Measurements from ENCODE around the gene SCAANT1.

The SCAANT1 gene

DNA sequence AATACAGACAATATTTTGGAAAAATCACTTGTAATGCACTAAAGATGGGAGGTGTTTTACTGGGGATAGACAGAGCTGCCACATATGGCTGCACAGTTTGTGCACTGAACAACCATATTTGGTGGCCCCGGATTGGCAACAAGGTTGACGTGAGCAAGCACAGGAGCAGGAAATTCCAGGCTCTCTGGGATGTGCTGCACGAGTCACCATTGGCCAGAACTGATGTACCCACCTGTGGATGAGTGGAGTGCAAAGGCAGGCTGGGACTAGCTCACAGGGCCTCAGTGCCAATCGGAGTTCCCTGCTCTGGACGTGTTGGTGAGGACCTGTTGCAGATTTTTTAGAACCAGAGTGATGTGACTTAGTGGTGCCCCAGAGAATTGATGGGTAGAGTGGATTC, 42.0 kb upstream of the SCAANT1 start:
- peaks cover 29% of the 10 kb centered on the region for H3K4me1 ChIP-seq (ENCODE audit: control insufficient read depth, low read length)
- no peaks in the 10 kb centered on the region for H3K27me3 ChIP-seq (ENCODE audit: control insufficient read depth, low read length)
- no peaks in the 10 kb centered on the region for H3K9me3 ChIP-seq (ENCODE audit: control insufficient read depth, insufficient read depth, low read length)
- no peak overlapping the region for H3K27ac ChIP-seq (ENCODE audit: low read depth, low read length)
- no peaks in the 10 kb centered on the region for H3K9me2 ChIP-seq (replicated peaks; ENCODE audit: control insufficient read depth, low read length)
- TF ChIP-seq, protein P1, sequence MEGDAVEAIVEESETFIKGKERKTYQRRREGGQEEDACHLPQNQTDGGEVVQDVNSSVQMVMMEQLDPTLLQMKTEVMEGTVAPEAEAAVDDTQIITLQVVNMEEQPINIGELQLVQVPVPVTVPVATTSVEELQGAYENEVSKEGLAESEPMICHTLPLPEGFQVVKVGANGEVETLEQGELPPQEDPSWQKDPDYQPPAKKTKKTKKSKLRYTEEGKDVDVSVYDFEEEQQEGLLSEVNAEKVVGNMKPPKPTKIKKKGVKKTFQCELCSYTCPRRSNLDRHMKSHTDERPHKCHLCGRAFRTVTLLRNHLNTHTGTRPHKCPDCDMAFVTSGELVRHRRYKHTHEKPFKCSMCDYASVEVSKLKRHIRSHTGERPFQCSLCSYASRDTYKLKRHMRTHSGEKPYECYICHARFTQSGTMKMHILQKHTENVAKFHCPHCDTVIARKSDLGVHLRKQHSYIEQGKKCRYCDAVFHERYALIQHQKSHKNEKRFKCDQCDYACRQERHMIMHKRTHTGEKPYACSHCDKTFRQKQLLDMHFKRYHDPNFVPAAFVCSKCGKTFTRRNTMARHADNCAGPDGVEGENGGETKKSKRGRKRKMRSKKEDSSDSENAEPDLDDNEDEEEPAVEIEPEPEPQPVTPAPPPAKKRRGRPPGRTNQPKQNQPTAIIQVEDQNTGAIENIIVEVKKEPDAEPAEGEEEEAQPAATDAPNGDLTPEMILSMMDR (IDR thresholded peaks at IDR 0.05; ENCODE audit: low read depth, low read length, poor library complexity, severe bottlenecking), result no peak
- TF ChIP-seq EZH2phosphoT487 (IDR thresholded peaks at IDR 0.05; ENCODE audit: borderline replicate concordance, low read length), result no peak
- H3K4me3 ChIP-seq (ENCODE audit: low read length), result no peak overlapping the region
- no peak overlapping the region for H3K4me2 ChIP-seq (ENCODE audit: low read length)
- H4K20me1 ChIP-seq (ENCODE audit: control insufficient read depth, insufficient read depth, low read depth, low read length), result no peaks in the 10 kb centered on the region
- peaks cover 36% of the 10 kb centered on the region for H3K36me3 ChIP-seq (ENCODE audit: control insufficient read depth, low read length)
- 0 out of 2 replicates have a peak, but pooled peaks cover 4% of the 10 kb centered on the region for H3F3A ChIP-seq (ENCODE audit: control insufficient read depth, insufficient read depth)
- peaks cover 25% of the 10 kb centered on the region for H3K79me2 ChIP-seq (ENCODE audit: control insufficient read depth, low read length)

DNA sequence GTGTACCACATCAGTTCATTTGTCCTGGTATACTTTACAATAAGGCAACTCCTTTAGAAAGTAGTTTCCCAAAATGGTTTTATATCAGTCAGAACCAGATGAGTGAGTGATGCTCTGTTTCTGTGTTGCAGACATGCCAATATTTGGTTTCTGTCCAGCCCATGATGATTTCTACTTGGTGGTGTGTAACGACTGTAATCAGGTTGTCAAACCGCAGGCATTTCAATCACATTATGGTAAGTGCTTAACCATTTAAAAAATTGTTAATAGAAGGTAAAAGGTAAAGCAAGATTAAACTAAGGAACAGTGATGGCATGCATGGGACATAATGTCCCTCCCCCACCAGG, 40.0 kb upstream of the SCAANT1 start:
- no peaks in the 10 kb centered on the region for H3K9me3 ChIP-seq (ENCODE audit: control insufficient read depth, insufficient read depth, low read length)
- TF ChIP-seq EZH2phosphoT487 (IDR thresholded peaks at IDR 0.05; ENCODE audit: borderline replicate concordance, low read length), result no peak
- TF ChIP-seq, protein P1 (IDR thresholded peaks at IDR 0.05; ENCODE audit: low read depth, low read length, poor library complexity, severe bottlenecking), result no peak
- no peaks in the 10 kb centered on the region for H3K9me2 ChIP-seq (replicated peaks; ENCODE audit: control insufficient read depth, low read length)
- no peaks in the 10 kb centered on the region for H3F3A ChIP-seq (ENCODE audit: control insufficient read depth, insufficient read depth)
- no peaks in the 10 kb centered on the region for H4K20me1 ChIP-seq (ENCODE audit: control insufficient read depth, insufficient read depth, low read depth, low read length)
- H3K4me3 ChIP-seq (ENCODE audit: low read length), result no peak overlapping the region
- peaks cover 17% of the 10 kb centered on the region for H3K79me2 ChIP-seq (ENCODE audit: control insufficient read depth, low read length)
- H3K4me1 ChIP-seq (ENCODE audit: control insufficient read depth, low read length), result peaks cover 9% of the 10 kb centered on the region
- H3K27ac ChIP-seq (ENCODE audit: low read depth, low read length), result no peak overlapping the region
- peaks cover 36% of the 10 kb centered on the region for H3K36me3 ChIP-seq (ENCODE audit: control insufficient read depth, low read length)
- H3K27me3 ChIP-seq (ENCODE audit: control insufficient read depth, low read length), result no peaks in the 10 kb centered on the region
- no peak overlapping the region for H3K4me2 ChIP-seq (ENCODE audit: low read length)

DNA sequence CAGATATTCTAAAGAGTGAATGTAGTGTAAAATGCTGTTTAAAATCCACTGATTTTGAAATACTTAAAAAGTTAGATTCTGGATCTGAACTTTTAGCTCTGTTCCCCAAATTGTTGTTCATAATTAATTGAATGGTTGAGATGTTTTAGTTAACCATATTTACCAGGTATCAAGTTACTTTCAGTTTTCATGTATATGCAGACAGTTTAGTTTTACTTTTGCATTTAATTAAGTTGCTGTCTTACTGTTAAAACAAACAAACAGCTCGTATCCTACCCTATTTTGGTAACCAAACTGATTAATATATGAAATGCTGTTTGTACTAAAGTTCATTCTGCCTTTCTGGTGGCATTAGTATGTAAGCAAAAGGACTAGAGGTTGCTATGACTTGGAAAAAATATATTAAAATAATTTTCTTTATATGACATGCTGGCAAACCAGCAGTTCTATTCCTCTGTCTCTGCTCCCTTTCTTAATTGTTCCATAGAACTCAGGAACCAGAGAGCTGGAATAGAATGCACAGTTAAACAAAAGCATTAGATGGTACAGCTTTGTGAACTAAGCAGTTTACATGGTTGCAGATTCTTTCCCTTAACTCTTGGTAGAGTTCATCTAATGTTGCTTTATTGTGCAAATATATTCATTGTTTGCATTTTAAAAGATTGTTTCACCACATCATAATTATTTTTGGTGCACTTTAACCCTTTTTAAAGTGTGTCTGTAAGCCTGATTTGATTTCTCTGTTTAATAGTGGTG, 39.5 kb upstream of the SCAANT1 start:
- peaks cover 36% of the 10 kb centered on the region for H3K36me3 ChIP-seq (ENCODE audit: control insufficient read depth, low read length)

More for the DNA sequence above, 39.5 kb upstream of the SCAANT1 start:
- Histone ChIP-seq H3K9me2 (replicated peaks; ENCODE audit: control insufficient read depth, low read length) (no peaks in the 10 kb centered on the region), H3K27ac (ENCODE audit: low read depth, low read length) (no peak overlapping the region), H3F3A (ENCODE audit: control insufficient read depth, insufficient read depth) (no peaks in the 10 kb centered on the region), H3K27me3 (ENCODE audit: control insufficient read depth, low read length) (no peaks in the 10 kb centered on the region), H3K79me2 (ENCODE audit: control insufficient read depth, low read length) (peaks cover 22% of the 10 kb centered on the region), H3K4me3 (ENCODE audit: low read length) (no peak overlapping the region), H4K20me1 (ENCODE audit: control insufficient read depth, insufficient read depth, low read depth, low read length) (no peaks in the 10 kb centered on the region), H3K4me1 (ENCODE audit: control insufficient read depth, low read length) (peaks cover 4% of the 10 kb centered on the region), H3K4me2 (ENCODE audit: low read length) (no peak overlapping the region), H3K9me3 (ENCODE audit: control insufficient read depth, insufficient read depth, low read length) (no peaks in the 10 kb centered on the region)
- no peak for TF ChIP-seq EZH2phosphoT487 (IDR thresholded peaks at IDR 0.05; ENCODE audit: borderline replicate concordance, low read length)
- TF ChIP-seq, protein P1 (IDR thresholded peaks at IDR 0.05; ENCODE audit: low read depth, low read length, poor library complexity, severe bottlenecking), result no peak

Measured in DOHH2 (cell line).